HepG2 (cell line): ENCODE data around the gene RABGAP1. TPM values are rescaled to one million over a fixed set of nuclear protein-coding genes. Genes with fewer than 3 reads are reported as not detected.

Experiments used
- ARNT2 ChIP-seq: sonication (generic); formaldehyde crosslinking; IDR thresholded peaks from 2 replicates; pipeline ENCODE4 v1.8.0; 2022; ENCODE audit warnings: mild to moderate bottlenecking, low read depth, missing genetic modification reagents, moderate library complexity
- CBX5 ChIP-seq: sonication (generic); formaldehyde crosslinking; IDR thresholded peaks from 2 replicates; pipeline ENCODE4 v1.4.0; 2020; ENCODE audit warnings: missing genetic modification reagents, borderline replicate concordance
- GATAD1 ChIP-seq: IDR thresholded peaks from 2 replicates; pipeline ENCODE4 v1.6.1; 2016; ENCODE audit warnings: missing genetic modification reagents, missing compliant biosample characterization
- GPN1 ChIP-seq: sonication (generic); formaldehyde crosslinking; IDR thresholded peaks from 2 replicates; pipeline ENCODE4 v1.5.1; 2020; ENCODE audit warnings: missing genetic modification reagents, borderline replicate concordance
- HDAC1 ChIP-seq: sonication (generic); formaldehyde crosslinking; IDR thresholded peaks from 2 replicates; pipeline ENCODE4 v1.5.1; 2020; ENCODE audit warnings: mild to moderate bottlenecking, missing genetic modification reagents
- KDM5B ChIP-seq: sonication (generic); formaldehyde crosslinking; IDR thresholded peaks from 2 replicates; pipeline ENCODE4 v1.4.0; 2020; ENCODE audit warnings: missing genetic modification reagents, mild to moderate bottlenecking, borderline replicate concordance
- SMAD3 ChIP-seq: sonication (generic); formaldehyde crosslinking; IDR thresholded peaks from 2 replicates; pipeline ENCODE4 v1.4.0; 2020; ENCODE audit warnings: missing genetic modification reagents
- SP2 ChIP-seq: sonication (generic); formaldehyde crosslinking; IDR thresholded peaks from 2 replicates; pipeline ENCODE4 v1.5.1; 2020; ENCODE audit warnings: mild to moderate bottlenecking, missing genetic modification reagents
- ZFP1 ChIP-seq: IDR thresholded peaks from 2 replicates; pipeline ENCODE4 v1.6.1; 2016
- ZFP36L1 ChIP-seq: sonication (generic); formaldehyde crosslinking; IDR thresholded peaks from 2 replicates; pipeline ENCODE4 v1.8.0; 2022; ENCODE audit warnings: mild to moderate bottlenecking, missing genetic modification reagents, moderate library complexity
- ZNF124 ChIP-seq: sonication (generic); formaldehyde crosslinking; IDR thresholded peaks from 2 replicates; pipeline ENCODE4 v1.4.0; 2020; ENCODE audit warnings: missing genetic modification reagents
- ZNF256 ChIP-seq: sonication (generic); formaldehyde crosslinking; conservative IDR thresholded peaks from 2 replicates; pipeline ENCODE4 v1.4.0; 2020; ENCODE audit warnings: missing genetic modification reagents
- ZNF33B ChIP-seq: sonication (generic); formaldehyde crosslinking; IDR thresholded peaks from 2 replicates; pipeline ENCODE4 v1.5.1; 2020; ENCODE audit warnings: mild to moderate bottlenecking, missing genetic modification reagents
- ZNF343 ChIP-seq: sonication (generic); formaldehyde crosslinking; IDR thresholded peaks from 2 replicates; pipeline ENCODE4 v1.4.0; 2020; ENCODE audit warnings: mild to moderate bottlenecking, missing genetic modification reagents
- ZNF367 ChIP-seq: sonication (generic); formaldehyde crosslinking; IDR thresholded peaks from 2 replicates; pipeline ENCODE4 v1.4.0; 2020; ENCODE audit warnings: missing genetic modification reagents, borderline replicate concordance
- ZNF430 ChIP-seq: sonication (generic); formaldehyde crosslinking; IDR thresholded peaks from 2 replicates; pipeline ENCODE4 v1.9.0; 2021; ENCODE audit warnings: mild to moderate bottlenecking, missing genetic modification reagents
- ZNF512 ChIP-seq: sonication (generic); formaldehyde crosslinking; IDR thresholded peaks from 2 replicates; pipeline ENCODE4 v1.4.0; 2020; ENCODE audit warnings: mild to moderate bottlenecking, missing genetic modification reagents
- ZNF644 ChIP-seq: IDR thresholded peaks from 2 replicates; pipeline ENCODE4 v1.6.1; 2016; ENCODE audit warnings: low read depth
- ZNF672 ChIP-seq: sonication (generic); formaldehyde crosslinking; IDR thresholded peaks from 2 replicates; pipeline ENCODE4 v1.8.1; 2022; ENCODE audit warnings: missing genetic modification reagents
- ZNF724P ChIP-seq: sonication (generic); formaldehyde crosslinking; IDR thresholded peaks from 2 replicates; pipeline ENCODE4 v1.8.0; 2022; ENCODE audit warnings: missing genetic modification reagents, borderline replicate concordance
- ZNF850 ChIP-seq: sonication (generic); formaldehyde crosslinking; conservative IDR thresholded peaks from 2 replicates; pipeline ENCODE4 v1.9.0; 2021; ENCODE audit warnings: mild to moderate bottlenecking, missing genetic modification reagents
- polyA plus RNA-seq, 8 experiments: library from polyadenylated mRNA; depleted of rRNA in 3 of 8; stranded (reverse) in 7 of 8; unstranded in 1 of 8; fragments of >200 nt; fragmentation: Illumina TruSeq in 4 of 8; extraction: Trizol in 4 of 8; gene quantifications; 2 replicates each; pipeline versions ENCODE4 v1.2.1 to v1.2.3, GENCODE V29; 2011 to 2016; ENCODE audit warnings: low read depth in 4 of 8, missing spikeins in 1 of 8, mixed read lengths in 1 of 8; ENCODE audit not compliant: insufficient read depth in 1 of 8
- total RNA-seq, 5 experiments: library from RNA; depleted of rRNA; stranded (reverse); fragments of >200 nt; fragmentation: Illumina TruSeq; extraction: Trizol; gene quantifications; 2 replicates each; pipeline ENCODE4 v1.2.3, GENCODE V29; 2016; ENCODE audit warnings: low read depth in 1 of 5
- TF ChIP-seq, protein P1 (sequence below): sonication (generic); formaldehyde crosslinking; IDR thresholded peaks from 2 replicates; pipeline ENCODE4 v1.5.1; 2020; ENCODE audit warnings: missing genetic modification reagents, mild to moderate bottlenecking, borderline replicate concordance
- TF ChIP-seq, protein P2 (sequence below): sonication (generic); formaldehyde crosslinking; IDR thresholded peaks from 2 replicates; pipeline ENCODE4 v1.4.0; 2020; ENCODE audit warnings: mild to moderate bottlenecking, low read depth, missing genetic modification reagents
- TF ChIP-seq, protein P3 (sequence below): fragments of 450-650 bp; IDR thresholded peaks from 2 replicates; pipeline ENCODE4 v1.6.1; 2017
- TF ChIP-seq, protein P4 (sequence below): sonication (generic); formaldehyde crosslinking; IDR thresholded peaks from 2 replicates; pipeline ENCODE4 v1.8.0; 2022; ENCODE audit warnings: mild to moderate bottlenecking, missing genetic modification reagents, moderate library complexity

RABGAP1 gene
- total and polyA plus RNA-seq, 2 of the 13 experiments (the other 11 are each of a cell fraction or from before 2014, with no cell fraction given): 19.1 to 19.3 TPM

- TF ChIP-seq ZNF343 (CRISPR knock-in tag) (no peak), GATAD1 (CRISPR knock-in tag) (peak; percentile 92), ZNF33B (no peak), ZNF430 (CRISPR knock-in tag) (no peak; the same call in 1 of the 2 replicates), ZNF724P (CRISPR knock-in tag) (no peak), ZNF512 (CRISPR knock-in tag) (no peak), SP2 (CRISPR knock-in tag) (0 out of 2 replicates have a peak, but pooled peaks have one; percentile 40), ZNF367 (CRISPR knock-in tag) (no peak), CBX5 (CRISPR knock-in tag) (no peak; the same call in 1 of the 2 replicates), ZNF672 (CRISPR knock-in tag) (no peak), ZNF256 (CRISPR knock-in tag) (no peak), ZFP36L1 (CRISPR knock-in tag) (no peak), ARNT2 (CRISPR knock-in tag) (peak; percentile 90), ZFP1 (CRISPR knock-in tag) (no peak), ZNF644 (CRISPR knock-in tag) (no peak), KDM5B (CRISPR knock-in tag) (peak; percentile 90; the same call in 1 of the 2 replicates), ZNF124 (no peak), SMAD3 (CRISPR knock-in tag) (no peak; the same call in 1 of the 2 replicates), HDAC1 (CRISPR knock-in tag) (peak; percentile 61; the same call in 1 of the 2 replicates), ZNF850 (CRISPR knock-in tag) (no peak), GPN1 (CRISPR knock-in tag) (no peak)
- TF ChIP-seq, protein P1, sequence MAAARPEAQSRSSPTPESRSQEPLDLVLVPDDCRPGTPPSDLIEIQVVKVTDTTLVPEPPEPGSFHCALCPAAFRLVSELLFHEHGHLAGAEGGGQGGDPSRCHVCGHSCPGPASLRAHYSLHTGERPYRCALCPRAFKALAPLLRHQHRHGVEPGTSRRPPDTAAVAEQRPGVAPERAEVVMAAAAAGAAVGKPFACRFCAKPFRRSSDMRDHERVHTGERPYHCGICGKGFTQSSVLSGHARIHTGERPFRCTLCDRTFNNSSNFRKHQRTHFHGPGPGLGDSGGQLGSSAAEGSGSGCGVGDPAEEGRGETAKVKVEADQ (CRISPR knock-in tag): 0 out of 2 replicates have a peak, but pooled peaks have one; percentile 30
- TF ChIP-seq, protein P2, sequence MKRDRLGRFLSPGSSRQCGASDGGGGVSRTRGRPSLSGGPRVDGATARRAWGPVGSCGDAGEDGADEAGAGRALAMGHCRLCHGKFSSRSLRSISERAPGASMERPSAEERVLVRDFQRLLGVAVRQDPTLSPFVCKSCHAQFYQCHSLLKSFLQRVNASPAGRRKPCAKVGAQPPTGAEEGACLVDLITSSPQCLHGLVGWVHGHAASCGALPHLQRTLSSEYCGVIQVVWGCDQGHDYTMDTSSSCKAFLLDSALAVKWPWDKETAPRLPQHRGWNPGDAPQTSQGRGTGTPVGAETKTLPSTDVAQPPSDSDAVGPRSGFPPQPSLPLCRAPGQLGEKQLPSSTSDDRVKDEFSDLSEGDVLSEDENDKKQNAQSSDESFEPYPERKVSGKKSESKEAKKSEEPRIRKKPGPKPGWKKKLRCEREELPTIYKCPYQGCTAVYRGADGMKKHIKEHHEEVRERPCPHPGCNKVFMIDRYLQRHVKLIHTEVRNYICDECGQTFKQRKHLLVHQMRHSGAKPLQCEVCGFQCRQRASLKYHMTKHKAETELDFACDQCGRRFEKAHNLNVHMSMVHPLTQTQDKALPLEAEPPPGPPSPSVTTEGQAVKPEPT: no peak; the same call in 1 of the 2 replicates
- TF ChIP-seq, protein P3, sequence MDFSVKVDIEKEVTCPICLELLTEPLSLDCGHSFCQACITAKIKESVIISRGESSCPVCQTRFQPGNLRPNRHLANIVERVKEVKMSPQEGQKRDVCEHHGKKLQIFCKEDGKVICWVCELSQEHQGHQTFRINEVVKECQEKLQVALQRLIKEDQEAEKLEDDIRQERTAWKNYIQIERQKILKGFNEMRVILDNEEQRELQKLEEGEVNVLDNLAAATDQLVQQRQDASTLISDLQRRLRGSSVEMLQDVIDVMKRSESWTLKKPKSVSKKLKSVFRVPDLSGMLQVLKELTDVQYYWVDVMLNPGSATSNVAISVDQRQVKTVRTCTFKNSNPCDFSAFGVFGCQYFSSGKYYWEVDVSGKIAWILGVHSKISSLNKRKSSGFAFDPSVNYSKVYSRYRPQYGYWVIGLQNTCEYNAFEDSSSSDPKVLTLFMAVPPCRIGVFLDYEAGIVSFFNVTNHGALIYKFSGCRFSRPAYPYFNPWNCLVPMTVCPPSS: no peak
- TF ChIP-seq, protein P4, sequence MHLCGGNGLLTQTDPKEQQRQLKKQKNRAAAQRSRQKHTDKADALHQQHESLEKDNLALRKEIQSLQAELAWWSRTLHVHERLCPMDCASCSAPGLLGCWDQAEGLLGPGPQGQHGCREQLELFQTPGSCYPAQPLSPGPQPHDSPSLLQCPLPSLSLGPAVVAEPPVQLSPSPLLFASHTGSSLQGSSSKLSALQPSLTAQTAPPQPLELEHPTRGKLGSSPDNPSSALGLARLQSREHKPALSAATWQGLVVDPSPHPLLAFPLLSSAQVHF (CRISPR knock-in tag): no peak
These were observed 35.8 kb upstream of the RABGAP1 start, which contains the start of gene RC3H2 (continued) for GRCh38 chr9:122904823-122905710.
